ENCODE data around the gene FGF22. TPM values are rescaled to one million over a fixed set of nuclear protein-coding genes. Genes with fewer than 3 reads are reported as not detected.

Gene FGF22
- total and polyA plus RNA-seq, 2 of the 8 experiments (the other 6 are each of a cell fraction or from before 2014, with no cell fraction given), result 0.44 to 1.7 TPM

GRCh38 chr19:622666-623065, 17.0 kb upstream of the FGF22 start:
- no peak overlapping the region for H2BK15ac ChIP-seq (ENCODE audit: low read length)
- H3K27ac ChIP-seq (ENCODE audit: low read depth, low read length), result no peak overlapping the region
- H3K79me2 ChIP-seq (ENCODE audit: control insufficient read depth in 1 of 2, insufficient read depth in 2 of 2, low read length in 2 of 2), result no peaks in the 10 kb centered on the region; a peak in 1 of 4 replicates
- H2BK120ac ChIP-seq (replicated peaks; ENCODE audit: low read depth, low read length), result no peak overlapping the region
- no peak overlapping the region for H2BK20ac ChIP-seq (ENCODE audit: low read length)
- no peak overlapping the region for H2BK5ac ChIP-seq (ENCODE audit: low read depth, low read length)
- H3K27me3 ChIP-seq (replicated peaks in 1 of 4; ENCODE audit: control insufficient read depth in 3 of 4, extremely low read depth in 1 of 4, insufficient read depth in 3 of 4, low read length in 3 of 4), result no peaks in the 10 kb centered on the region
- FAIRE-seq (no peak), DNase-seq (ENCODE audit: low read depth in 1 of 2, low spot score in 2 of 2) (no peak)
- H2BK12ac ChIP-seq (ENCODE audit: low read depth, low read length), result no peak overlapping the region
- H2AFZ ChIP-seq (ENCODE audit: low read length), result no peak overlapping the region
- no peak overlapping the region for H3K9ac ChIP-seq (replicated peaks in 1 of 4; ENCODE audit: extremely low read depth in 1 of 4, low read depth in 3 of 4, low read length in 3 of 4)
- peaks cover 4 to 60% (median 35%) of the 10 kb centered on the region in 4 experiments; a peak in 7 of 8 replicates for H3K36me3 ChIP-seq (ENCODE audit: control insufficient read depth in 2 of 4, insufficient read depth in 4 of 4, low read length in 3 of 4)
- H2AK5ac ChIP-seq (ENCODE audit: low read depth, low read length), result no peak overlapping the region
- 94% methylated on average over 37 of the region's 37 CpGs; no CpG with 5 or more reads in 1 of the 2 experiments for WGBS, 2 experiments (ENCODE audit: extremely low coverage in 1 of 2, insufficient coverage in 1 of 2, insufficient read length in 1 of 2, insufficient replicate concordance in 2 of 2, low coverage in 1 of 2, low lambda C conversion rate in 2 of 2, missing lambda C conversion rate in 1 of 2)
- H4K5ac ChIP-seq (ENCODE audit: insufficient read length, low read depth, low read length), result no peak overlapping the region
- H4K91ac ChIP-seq (replicated peaks; ENCODE audit: insufficient read length, low read length), result no peak overlapping the region
- no peak overlapping the region for H3K4ac ChIP-seq (replicated peaks; ENCODE audit: insufficient read length, low read depth, low read length)
- no peak overlapping the region for H3K4me2 ChIP-seq (ENCODE audit: insufficient read depth in 1 of 2, low read depth in 2 of 2, low read length in 2 of 2)
- H3K79me1 ChIP-seq (ENCODE audit: low read depth, low read length), result no peaks in the 10 kb centered on the region
- H3K4me3 ChIP-seq (ENCODE audit: extremely low read depth in 1 of 4, insufficient read depth in 2 of 4, low read depth in 3 of 4, low read length in 4 of 4), result no peak overlapping the region
- H3K4me1 ChIP-seq (replicated peaks in 1 of 4; ENCODE audit: control insufficient read depth in 3 of 4, insufficient read depth in 4 of 4, low read length in 3 of 4), result no peaks in the 10 kb centered on the region
- ChIA-PET CTCF (ENCODE audit: partially characterized antibody) (interaction anchor here (1.4 to 2.0 kb wide), 4 partner anchors 9 to 115 kb away, joined by 4 to 6 read pairs (median 5); no protein-coding TSS in a partner anchor), POLR2A (ENCODE audit: partially characterized antibody) (interaction anchor here (0.7 to 2.0 kb wide), 7 partner anchors 10 to 191 kb away, joined by 3 to 4 read pairs (median 3); no protein-coding TSS in a partner anchor)
- H3K9me3 ChIP-seq (ENCODE audit: insufficient read depth in 2 of 2, low read depth in 1 of 2, low read length in 1 of 2), result no peaks in the 10 kb centered on the region
- H3K56ac ChIP-seq (replicated peaks; ENCODE audit: insufficient read length, low read depth, low read length), result no peak overlapping the region
- H3K14ac ChIP-seq (ENCODE audit: insufficient read length), result no peak overlapping the region
- peak overlapping the region; percentile 51; the same call in 1 of the 2 replicates for H4K8ac ChIP-seq (ENCODE audit: extremely low read depth, insufficient read depth, low read length)
- no peaks in the 10 kb centered on the region for H3K23me2 ChIP-seq (ENCODE audit: low read depth, low read length)
- no peak overlapping the region for H3K23ac ChIP-seq (ENCODE audit: insufficient read length)
- no peak overlapping the region for H3K18ac ChIP-seq (ENCODE audit: extremely low read depth, low read length)
- peaks cover 3 to 13% of the 10 kb centered on the region in 2 experiments for H4K20me1 ChIP-seq (replicated peaks in 1 of 2; ENCODE audit: control insufficient read depth in 1 of 2, insufficient read depth in 2 of 2, low read length in 2 of 2)
- TF ChIP-seq EP300 (IDR thresholded peaks at IDR 0.05; ENCODE audit: borderline replicate concordance in 1 of 2, low read depth in 2 of 2, low read length in 2 of 2) (no peak), NANOG (IDR thresholded peaks at IDR 0.05; ENCODE audit: insufficient read depth, low read depth, low read length, poor library complexity, severe bottlenecking) (no peak), ATF2 (IDR thresholded peaks at IDR 0.05; ENCODE audit: low read length) (no peak), SRF (IDR thresholded peaks at IDR 0.05; ENCODE audit: low read depth, low read length) (no peak), SP2 (IDR thresholded peaks at IDR 0.05; ENCODE audit: low read length) (no peak), CHD2 (IDR thresholded peaks at IDR 0.05; ENCODE audit: low read length) (no peak), SUZ12 (IDR thresholded peaks at IDR 0.05; ENCODE audit: low read length) (no peak), E2F6 (IDR thresholded peaks at IDR 0.05) (no peak), CBX5 (IDR thresholded peaks at IDR 0.05; ENCODE audit: low read depth, low read length) (no peak), SIN3A (conservative IDR thresholded peaks at IDR 0.05 in 1 of 2, IDR thresholded peaks at IDR 0.05 in 1 of 2; ENCODE audit: low read depth in 1 of 2, low read length in 2 of 2) (no peak), ZNF274 (IDR thresholded peaks at IDR 0.05; ENCODE audit: borderline replicate concordance, extremely low read depth, low read length) (no peak)
